IMR-90 (cell line): ENCODE results near the gene SLC47A2. TPM values are rescaled to one million over a fixed set of nuclear protein-coding genes. Genes with fewer than 3 reads are reported as not detected.

Experiments
- ATAC-seq: fragments of 200-7000 bp; cut with Tn5 transposase; 2 replicates; pipeline ENCODE4 v1.9.1; 2020; ENCODE audit warnings: low read depth, mild to moderate bottlenecking, moderate library complexity
- BruUV-seq: library from RNA; stranded (reverse); fragments of 400-500 nt; replicated peaks from 2 replicates; lab custom pipeline; 2021; lab: Mats Ljungman, UMichigan
- CTCF ChIA-PET: fragments of 300-600 bp; formaldehyde crosslinking; extraction: SDS; loops from one replicate; lab custom pipeline; 2021; ENCODE audit warnings: antibody characterized with exemption; lab: Yijun Ruan, JAX
- POLR2A ChIA-PET: fragments of 300-600 bp; sonication (Branson Sonifier 250); formaldehyde crosslinking; loops from one replicate; lab custom pipeline; 2022; ENCODE audit warnings: antibody characterized with exemption; ENCODE audit not compliant: unreplicated experiment; lab: Charles Lee
- DNase-seq: peaks from one replicate; pipeline ENCODE4 v3.0.0; 2013
- H2AFZ ChIP-seq: replicated peaks from 2 replicates; pipeline ENCODE3; 2013; ENCODE audit warnings: low read length, mild to moderate bottlenecking; ENCODE audit not compliant: poor library complexity
- H2AK5ac ChIP-seq: 2 replicates; pipeline ENCODE4 v1.6.1; 2013; ENCODE audit warnings: low read depth, low read length, inconsistent platforms
- H2AK9ac ChIP-seq: replicated peaks from 2 replicates; pipeline ENCODE3; 2013; ENCODE audit warnings: mild to moderate bottlenecking, low read depth, low read length, moderate library complexity; ENCODE audit not compliant: poor library complexity
- H2BK120ac ChIP-seq: 2 replicates; pipeline ENCODE4 v1.6.1; 2013; ENCODE audit warnings: low read depth, low read length, inconsistent platforms
- H2BK15ac ChIP-seq: 3 replicates; pipeline ENCODE4 v1.6.1; 2013; ENCODE audit warnings: low read depth, low read length, inconsistent platforms
- H2BK20ac ChIP-seq: 2 replicates; pipeline ENCODE4 v1.6.1; 2013; ENCODE audit warnings: low read depth, mild to moderate bottlenecking, inconsistent platforms, low read length, moderate library complexity
- H2BK5ac ChIP-seq: 2 replicates; pipeline ENCODE4 v1.6.1; 2013; ENCODE audit warnings: mild to moderate bottlenecking, low read depth, low read length, inconsistent platforms; ENCODE audit not compliant: poor library complexity, severe bottlenecking
- H3K14ac ChIP-seq: replicated peaks from 2 replicates; pipeline ENCODE4 v1.6.1; 2013; ENCODE audit warnings: low read depth, low read length, inconsistent platforms
- H3K18ac ChIP-seq: 2 replicates; pipeline ENCODE4 v1.6.1; 2013; ENCODE audit warnings: low read depth, low read length, control low read depth
- H3K23ac ChIP-seq: 2 replicates; pipeline ENCODE4 v1.6.1; 2013; ENCODE audit warnings: low read depth, low read length, inconsistent platforms
- H3K27ac ChIP-seq: 2 replicates; pipeline ENCODE4 v1.5.1; 2013; ENCODE audit warnings: mild to moderate bottlenecking, control low read depth, low read length; ENCODE audit not compliant: insufficient read depth
- H3K27me3 ChIP-seq: 2 replicates; pipeline ENCODE4 v1.6.1; 2013; ENCODE audit warnings: low read length; ENCODE audit not compliant: control insufficient read depth, insufficient read depth
- H3K36me3 ChIP-seq: 2 replicates; pipeline ENCODE4 v1.6.1; 2013; ENCODE audit warnings: low read length, mixed read lengths; ENCODE audit not compliant: control insufficient read depth, insufficient read depth
- H3K4ac ChIP-seq: 2 replicates; pipeline ENCODE4 v1.6.1; 2013; ENCODE audit warnings: low read depth, low read length, inconsistent platforms
- H3K4me1 ChIP-seq: 2 replicates; pipeline ENCODE4 v1.6.1; 2013; ENCODE audit warnings: low read length, mixed read lengths; ENCODE audit not compliant: control insufficient read depth, insufficient read depth
- H3K4me2 ChIP-seq: 2 replicates; pipeline ENCODE4 v1.6.1; 2013; ENCODE audit warnings: low read depth, mild to moderate bottlenecking, control low read depth, low read length, moderate library complexity
- H3K4me3 ChIP-seq: 2 replicates; pipeline ENCODE4 v1.5.1; 2013; ENCODE audit warnings: low read depth, mild to moderate bottlenecking, control low read depth, low read length, moderate library complexity; ENCODE audit not compliant: insufficient read depth
- H3K56ac ChIP-seq: 2 replicates; pipeline ENCODE4 v1.6.1; 2013; ENCODE audit warnings: low read length, inconsistent platforms; ENCODE audit not compliant: insufficient read depth; ENCODE audit errors: extremely low read depth
- H3K79me1 ChIP-seq, 2 experiments: 2 replicates each; pipeline ENCODE4 v1.6.1; 2013; ENCODE audit warnings: low read length in 2 of 2, inconsistent platforms in 1 of 2, low read depth in 1 of 2
- H3K9ac ChIP-seq: 2 replicates; pipeline ENCODE4 v1.6.1; 2013; ENCODE audit warnings: low read depth, low read length, control low read depth
- H3K9me1 ChIP-seq: 2 replicates; pipeline ENCODE4 v1.6.1; 2013; ENCODE audit warnings: low read length, inconsistent platforms; ENCODE audit not compliant: insufficient read depth
- H3K9me3 ChIP-seq: 2 replicates; pipeline ENCODE4 v1.6.1; 2013; ENCODE audit warnings: low read length; ENCODE audit not compliant: control insufficient read depth, insufficient read depth
- H4K20me1 ChIP-seq: 2 replicates; pipeline ENCODE4 v1.6.1; 2013; ENCODE audit warnings: low read length, inconsistent platforms; ENCODE audit not compliant: insufficient read depth
- H4K5ac ChIP-seq: 2 replicates; pipeline ENCODE4 v1.6.1; 2013; ENCODE audit warnings: mild to moderate bottlenecking, low read depth, low read length, control low read depth
- H4K8ac ChIP-seq, 2 experiments: 2 replicates each; pipeline ENCODE4 v1.6.1; 2013; ENCODE audit warnings: low read depth in 2 of 2, low read length in 2 of 2, control low read depth in 1 of 2, inconsistent platforms in 1 of 2
- H4K91ac ChIP-seq: 2 replicates; pipeline ENCODE4 v1.6.1; 2013; ENCODE audit warnings: low read depth, low read length, inconsistent platforms; ENCODE audit not compliant: insufficient read depth
- BHLHE40 ChIP-seq: fragments of 150-350 bp; IDR thresholded peaks from 2 replicates; pipeline ENCODE4 v1.6.1; 2016; ENCODE audit warnings: mild to moderate bottlenecking, low read depth, low read length
- CEBPB ChIP-seq: IDR thresholded peaks from 2 replicates; pipeline ENCODE4 v1.6.1; 2012; ENCODE audit warnings: low read depth, low read length, improper control_type of control experiment
- ELK1 ChIP-seq: fragments of 150-350 bp; IDR thresholded peaks from 2 replicates; pipeline ENCODE4 v1.6.1; 2016; ENCODE audit warnings: low read depth, mild to moderate bottlenecking, low read length, moderate library complexity, borderline replicate concordance
- FOS ChIP-seq: fragments of 150-350 bp; IDR thresholded peaks from 2 replicates; pipeline ENCODE4 v1.6.1; 2016; ENCODE audit warnings: low read depth, low read length
- MAZ ChIP-seq: IDR thresholded peaks from 2 replicates; pipeline ENCODE4 v1.6.1; 2012; ENCODE audit warnings: low read depth, mild to moderate bottlenecking, low read length, improper control_type of control experiment, moderate library complexity, borderline replicate concordance
- MXI1 ChIP-seq: IDR thresholded peaks from 2 replicates; pipeline ENCODE4 v1.6.1; 2012; ENCODE audit warnings: low read depth, mild to moderate bottlenecking, low read length, moderate library complexity, borderline replicate concordance
- NFE2L2 ChIP-seq: fragments of 150-350 bp; IDR thresholded peaks from 2 replicates; pipeline ENCODE4 v1.6.1; 2016; ENCODE audit warnings: low read depth, mild to moderate bottlenecking, low read length
- POLR2A ChIP-seq: IDR thresholded peaks from 2 replicates; pipeline ENCODE4 v1.6.1; 2012; ENCODE audit warnings: mild to moderate bottlenecking, low read depth, low read length
- RAD21 ChIP-seq: IDR thresholded peaks from 2 replicates; pipeline ENCODE4 v1.6.1; 2012; ENCODE audit warnings: low read length, improper control_type of control experiment
- RCOR1 ChIP-seq: IDR thresholded peaks from 2 replicates; pipeline ENCODE4 v1.6.1; 2012; ENCODE audit warnings: mild to moderate bottlenecking, low read length, improper control_type of control experiment; ENCODE audit not compliant: insufficient replicate concordance
- RFX5 ChIP-seq: IDR thresholded peaks from 2 replicates; pipeline ENCODE4 v1.8.0; 2012; ENCODE audit warnings: low read depth, mild to moderate bottlenecking, low read length, moderate library complexity
- WGBS, 2 experiments: methylation state at CpG; one replicate each; pipeline versions ENCODE4 v1.1.5 to v1.1.7; 2013; ENCODE audit warnings: missing lambda C conversion rate in 2 of 2; ENCODE audit not compliant: insufficient read length in 1 of 2; ENCODE audit errors: extremely low coverage in 2 of 2; 5-methylcytosine and 5-hydroxymethylcytosine counted together
- dilution Hi-C: fragments of 300-500 bp; cut with HindIII; formaldehyde crosslinking; loops from one replicate; pipeline ENCODE4 v1.14.3; 2018; ENCODE audit warnings: low sequenced_read_pairs; ENCODE audit not compliant: unreplicated experiment
- in situ Hi-C: fragments of 300-500 bp; cut with MboI; formaldehyde crosslinking; loops from 3 replicates; pipeline ENCODE4 v1.14.3; 2019; ENCODE audit warnings: low sequenced_read_pairs, inconsistent platforms, mixed read lengths
- intact Hi-C: fragments of 100-400 bp; cut with micrococcal nuclease; formaldehyde crosslinking; loops from 2 replicates; pipeline ENCODE4 v1.10.0; 2022
- polyA plus RNA-seq, 3 experiments: library from polyadenylated mRNA; depleted of rRNA; stranded (reverse); fragments of >200 nt; gene quantifications; 2 replicates each; pipeline ENCODE4 v1.2.3, GENCODE V29; 2012; ENCODE audit warnings: low replicate concordance in 1 of 3
- total RNA-seq: library from RNA; depleted of rRNA; stranded (reverse); fragments of >200 nt; gene quantifications from 2 replicates; pipeline ENCODE4 v1.2.3, GENCODE V29; 2012

SLC47A2 gene
- total and polyA plus RNA-seq, 2 of the 4 experiments (the other 2 are of a cell fraction) = not detected

- ChIA-PET POLR2A (interaction anchor here (0.7 kb wide), 1 partner anchor 187 kb away, joined by 15 read pairs; no protein-coding TSS in a partner anchor), CTCF (no interaction called here)
- ATAC-seq (no peak), DNase-seq (no peak)
- no peak overlapping the region for H2BK20ac ChIP-seq
- no peak overlapping the region for H4K8ac ChIP-seq
- H3K36me3 ChIP-seq = no peaks in the 10 kb centered on the region
- H2BK120ac ChIP-seq = no peak overlapping the region
- H2AK5ac ChIP-seq = no peak overlapping the region
- intact Hi-C loops (loop anchor here (5.0 kb wide), 1 partner anchor 309 kb away; the partner anchor contains the start of gene B9D1), dilution Hi-C loops (no loop called here), in situ Hi-C loops (no loop called here)
- no peak overlapping the region for H4K91ac ChIP-seq
- H3K79me1 ChIP-seq = no peaks in the 10 kb centered on the region
- no peak overlapping the region for H3K23ac ChIP-seq
- H2BK5ac ChIP-seq = no peak overlapping the region
- no peaks in the 10 kb centered on the region for H3K4me1 ChIP-seq
- H4K20me1 ChIP-seq = no peaks in the 10 kb centered on the region
- no TSS peak for BruUV-seq
- H4K5ac ChIP-seq = no peak overlapping the region
- peaks cover 2% of the 10 kb centered on the region; the same call in 1 of the 2 replicates for H3K27me3 ChIP-seq
- H2AFZ ChIP-seq = no peak overlapping the region
- no peak overlapping the region for H2AK9ac ChIP-seq
- no peak overlapping the region for H3K4me2 ChIP-seq
- H2BK15ac ChIP-seq = no peak overlapping the region
- H3K9me3 ChIP-seq = no peaks in the 10 kb centered on the region
- H3K4ac ChIP-seq = no peak overlapping the region
- no CpG with 5 or more reads among the region's 2 CpGs for WGBS, 2 experiments
- H3K4me3 ChIP-seq = no peak overlapping the region
- no peak overlapping the region for H3K9ac ChIP-seq
- H3K27ac ChIP-seq = no peak overlapping the region
- TF ChIP-seq MXI1 (no peak), BHLHE40 (no peak), RAD21 (no peak), CEBPB (no peak), FOS (no peak), RCOR1 (no peak), NFE2L2 (no peak), ELK1 (no peak), RFX5 (no peak), MAZ (no peak), POLR2A (no peak)
- H3K56ac ChIP-seq = no peak overlapping the region
- H3K9me1 ChIP-seq = no peaks in the 10 kb centered on the region
- H3K14ac ChIP-seq = no peak overlapping the region
- no peak overlapping the region for H3K18ac ChIP-seq
Measured at GRCh38 chr17:19670908-19671307, 45.5 kb downstream of the SLC47A2 start.
